Mucosa of stomach (tissue), 1 donor: ENCODE results near the gene SLC23A2.

Source experiments
- H3K27me3 ChIP-seq: one replicate; pipeline ENCODE4 v1.7.0; 2013; ENCODE audit warnings: mild to moderate bottlenecking, low read length; ENCODE audit not compliant: control insufficient read depth, insufficient read depth
- H3K36me3 ChIP-seq: one replicate; pipeline ENCODE4 v1.7.0; 2013; ENCODE audit warnings: low read length; ENCODE audit not compliant: control insufficient read depth, insufficient read depth
- H3K4me1 ChIP-seq: one replicate; pipeline ENCODE4 v1.7.0; 2013; ENCODE audit warnings: mild to moderate bottlenecking, low read length; ENCODE audit not compliant: control insufficient read depth, insufficient read depth
- H3K4me3 ChIP-seq: one replicate; pipeline ENCODE4 v1.7.0; 2013; ENCODE audit warnings: low read length
- H3K9ac ChIP-seq: one replicate; pipeline ENCODE4 v1.7.0; 2013; ENCODE audit warnings: mild to moderate bottlenecking, low read length, moderate library complexity
- H3K9me3 ChIP-seq: one replicate; pipeline ENCODE4 v1.7.0; 2013; ENCODE audit warnings: mild to moderate bottlenecking, low read length, moderate library complexity; ENCODE audit not compliant: control insufficient read depth
- donor health status: Pancreatic carcinoma.

The SLC23A2 gene

GRCh38 chr20:4919047-4919704 is 82.1 kb downstream of the SLC23A2 start:
- no peaks in the 10 kb centered on the region for H3K9me3 ChIP-seq
- H3K4me3 ChIP-seq, result no peak overlapping the region
- H3K4me1 ChIP-seq, result peaks cover 15% of the 10 kb centered on the region
- H3K27me3 ChIP-seq, result no peaks in the 10 kb centered on the region
- H3K36me3 ChIP-seq, result no peaks in the 10 kb centered on the region
- no peak overlapping the region for H3K9ac ChIP-seq

- H3K36me3 ChIP-seq, result no peaks in the 10 kb centered on the region
- no peaks in the 10 kb centered on the region for H3K9me3 ChIP-seq
- H3K4me1 ChIP-seq, result peaks cover 15% of the 10 kb centered on the region
- H3K27me3 ChIP-seq, result no peaks in the 10 kb centered on the region
- no peak overlapping the region for H3K4me3 ChIP-seq
- no peak overlapping the region for H3K9ac ChIP-seq
Observed at GRCh38 chr20:4918473-4918872, 82.8 kb downstream of the SLC23A2 start.

- Histone ChIP-seq H3K4me3 (no peak overlapping the region), H3K36me3 (no peaks in the 10 kb centered on the region), H3K9ac (no peak overlapping the region), H3K4me1 (peaks cover 15% of the 10 kb centered on the region), H3K27me3 (no peaks in the 10 kb centered on the region), H3K9me3 (no peaks in the 10 kb centered on the region)
Observed at GRCh38 chr20:4916971-4917881, 84.1 kb downstream of the SLC23A2 start.

GRCh38 chr20:4913147-4913546 is 88.2 kb downstream of the SLC23A2 start:
- Histone ChIP-seq H3K9ac (no peak overlapping the region), H3K4me3 (no peak overlapping the region), H3K36me3 (no peaks in the 10 kb centered on the region), H3K27me3 (no peaks in the 10 kb centered on the region), H3K4me1 (peaks cover 9% of the 10 kb centered on the region), H3K9me3 (no peaks in the 10 kb centered on the region)

- no peaks in the 10 kb centered on the region for H3K36me3 ChIP-seq
- no peaks in the 10 kb centered on the region for H3K9me3 ChIP-seq
- no peaks in the 10 kb centered on the region for H3K27me3 ChIP-seq
- no peak overlapping the region for H3K4me3 ChIP-seq
- H3K4me1 ChIP-seq, result peaks cover 6% of the 10 kb centered on the region
- no peak overlapping the region for H3K9ac ChIP-seq
Observed at GRCh38 chr20:4912380-4913142, 88.7 kb downstream of the SLC23A2 start.

- no peaks in the 10 kb centered on the region for H3K4me1 ChIP-seq
- no peaks in the 10 kb centered on the region for H3K36me3 ChIP-seq
- H3K9ac ChIP-seq, result no peak overlapping the region
- no peaks in the 10 kb centered on the region for H3K27me3 ChIP-seq
- H3K4me3 ChIP-seq, result no peak overlapping the region
- no peaks in the 10 kb centered on the region for H3K9me3 ChIP-seq
Observed at GRCh38 chr20:4910951-4911350, 90.4 kb downstream of the SLC23A2 start.

GRCh38 chr20:4905613-4906012 is 95.7 kb downstream of the SLC23A2 start:
- H3K27me3 ChIP-seq, result no peaks in the 10 kb centered on the region
- H3K9ac ChIP-seq, result no peak overlapping the region
- H3K4me1 ChIP-seq, result peaks cover 24% of the 10 kb centered on the region
- H3K4me3 ChIP-seq, result no peak overlapping the region
- no peaks in the 10 kb centered on the region for H3K36me3 ChIP-seq
- no peaks in the 10 kb centered on the region for H3K9me3 ChIP-seq

GRCh38 chr20:4905195-4905594 is 96.1 kb downstream of the SLC23A2 start:
- H3K9ac ChIP-seq, result no peak overlapping the region
- no peaks in the 10 kb centered on the region for H3K36me3 ChIP-seq
- peaks cover 26% of the 10 kb centered on the region for H3K4me1 ChIP-seq
- no peak overlapping the region for H3K4me3 ChIP-seq
- H3K9me3 ChIP-seq, result no peaks in the 10 kb centered on the region
- no peaks in the 10 kb centered on the region for H3K27me3 ChIP-seq

- Histone ChIP-seq H3K36me3 (no peaks in the 10 kb centered on the region), H3K4me3 (no peak overlapping the region), H3K4me1 (peaks cover 30% of the 10 kb centered on the region), H3K9me3 (no peaks in the 10 kb centered on the region), H3K27me3 (no peaks in the 10 kb centered on the region), H3K9ac (no peak overlapping the region)
Observed at GRCh38 chr20:4904127-4904860, 97.0 kb downstream of the SLC23A2 start.

- no peak overlapping the region for H3K9ac ChIP-seq
- no peak overlapping the region for H3K4me3 ChIP-seq
- H3K9me3 ChIP-seq, result no peaks in the 10 kb centered on the region
- H3K4me1 ChIP-seq, result peaks cover 45% of the 10 kb centered on the region
- H3K36me3 ChIP-seq, result no peaks in the 10 kb centered on the region
- H3K27me3 ChIP-seq, result no peaks in the 10 kb centered on the region
Observed at GRCh38 chr20:4902788-4903187, 98.5 kb downstream of the SLC23A2 start.

- H3K9ac ChIP-seq, result no peak overlapping the region
- H3K36me3 ChIP-seq, result no peaks in the 10 kb centered on the region
- H3K4me3 ChIP-seq, result no peak overlapping the region
- H3K9me3 ChIP-seq, result no peaks in the 10 kb centered on the region
- peaks cover 60% of the 10 kb centered on the region for H3K4me1 ChIP-seq
- H3K27me3 ChIP-seq, result no peaks in the 10 kb centered on the region
Observed at GRCh38 chr20:4901031-4901818, 100.1 kb downstream of the SLC23A2 start.
